Measurements from ENCODE around the gene FAM168B. TPM values are rescaled to one million over a fixed set of nuclear protein-coding genes. Genes with fewer than 3 reads are reported as not detected.

Gene FAM168B
- polyA plus RNA-seq, 5 donors: 76.1 to 92.4 (median 86.7) TPM

- DNase-seq: no peak
Measured at GRCh38 chr2:131040661-131041401, 52.4 kb downstream of the FAM168B start.

- DNase-seq: no peak
Measured at GRCh38 chr2:131039908-131040660, 53.2 kb downstream of the FAM168B start.

- DNase-seq: no peak
Measured at GRCh38 chr2:131039535-131039907, 53.7 kb downstream of the FAM168B start.

DNA sequence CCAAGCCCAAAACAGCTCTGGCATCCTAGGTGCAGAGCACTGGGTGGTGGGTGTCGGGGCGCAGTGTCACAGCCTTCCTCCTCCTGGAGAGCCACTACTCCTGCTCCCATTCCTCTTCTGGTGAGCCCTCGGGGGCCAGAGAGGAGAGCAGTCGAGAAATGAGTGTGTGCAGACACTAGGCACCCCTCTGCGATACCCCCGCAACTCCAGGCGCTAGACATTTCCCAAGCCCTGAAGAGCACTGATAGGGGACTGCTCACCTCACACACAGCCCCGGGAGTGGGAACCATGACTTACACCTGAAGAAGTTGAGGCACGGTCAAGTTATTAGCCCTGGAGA is 54.2 kb downstream of the FAM168B start:
- no peak for DNase-seq

DNA sequence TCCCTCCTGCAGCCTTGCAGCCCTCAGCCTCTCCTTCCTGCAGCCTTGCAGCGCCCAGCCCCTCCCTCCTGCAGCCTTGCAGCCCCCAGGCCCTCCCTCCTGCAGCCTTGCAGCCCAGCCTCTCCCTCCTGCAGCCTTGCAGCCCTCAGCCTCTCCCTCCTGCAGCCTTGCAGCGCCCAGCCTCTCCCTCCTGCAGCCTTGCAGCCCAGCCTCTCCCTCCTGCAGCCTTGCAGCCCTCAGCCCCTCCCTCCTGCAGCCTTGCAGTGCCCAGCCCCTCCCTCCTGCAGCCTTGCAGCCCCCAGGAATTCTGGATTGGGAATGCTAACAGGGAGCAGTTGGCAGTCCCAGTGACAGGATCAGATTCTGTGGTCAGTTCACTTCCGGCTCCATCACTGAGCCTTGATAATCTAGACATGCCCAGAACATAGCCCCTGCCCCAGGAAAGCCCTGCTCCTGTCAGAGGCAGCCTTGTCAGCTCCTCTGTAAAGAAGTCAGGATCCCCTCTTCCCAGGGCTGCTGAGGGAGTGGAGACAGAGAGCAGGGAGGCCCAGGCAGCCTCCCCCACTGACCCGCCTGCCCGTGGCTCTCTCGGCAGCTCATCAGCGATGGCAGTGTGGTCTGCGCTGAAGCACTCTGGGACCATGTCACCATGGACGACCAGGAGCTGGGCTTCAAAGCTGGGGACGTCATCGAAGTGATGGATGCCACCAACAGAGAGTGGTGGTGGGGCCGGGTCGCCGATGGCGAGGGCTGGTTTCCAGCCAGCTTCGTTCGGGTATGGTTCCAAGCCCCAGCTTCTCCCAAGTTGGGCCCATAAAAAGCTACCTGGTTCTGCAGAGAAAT is 54.8 kb downstream of the FAM168B start:
- DNase-seq: no peak

GRCh38 chr2:131037398-131038257 is 55.6 kb downstream of the FAM168B start:
- no peak for DNase-seq

- DNase-seq: no peak
Measured at GRCh38 chr2:131036696-131037397, 56.4 kb downstream of the FAM168B start.

DNA sequence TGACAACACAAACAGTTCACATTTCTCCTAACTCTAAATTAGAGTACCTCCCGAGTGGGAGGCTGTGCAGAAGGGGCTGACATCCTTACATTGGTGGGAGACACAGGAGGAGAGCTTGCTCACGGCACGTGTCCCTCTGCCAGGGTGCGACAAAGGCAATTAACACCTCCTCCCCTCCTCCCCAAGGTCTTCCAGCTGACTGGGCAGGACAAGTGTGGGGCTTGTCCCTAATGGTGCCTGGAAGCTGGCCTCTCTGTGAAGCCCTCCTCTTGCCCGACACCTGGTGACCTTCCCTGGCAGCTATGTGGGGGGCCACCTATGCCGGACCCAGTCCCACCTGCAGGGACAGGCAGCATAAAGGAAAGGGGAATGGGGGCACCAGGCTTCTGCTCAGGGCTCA is 57.0 kb downstream of the FAM168B start:
- DNase-seq: no peak

DNA sequence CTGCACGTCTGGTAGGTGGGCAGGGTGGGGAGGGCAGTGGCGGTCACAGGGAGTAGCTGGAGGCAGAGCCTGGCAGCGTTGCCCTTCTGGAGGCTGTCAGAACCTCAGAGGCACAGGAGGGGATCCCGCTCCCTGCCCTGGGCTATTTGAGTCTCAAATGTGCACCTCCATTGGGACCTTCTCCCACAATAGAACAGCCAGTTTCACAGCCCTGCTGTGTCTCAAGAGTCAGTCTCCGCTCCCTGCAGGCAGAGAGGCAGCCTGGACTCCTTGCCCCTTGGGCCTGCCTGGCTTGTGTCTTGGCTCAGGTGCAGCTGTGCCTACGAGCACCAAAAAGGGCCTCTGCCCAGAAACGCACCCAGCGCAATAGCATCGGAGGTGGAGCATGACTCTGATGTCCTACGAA is 57.4 kb downstream of the FAM168B start:
- no peak for DNase-seq

DNA sequence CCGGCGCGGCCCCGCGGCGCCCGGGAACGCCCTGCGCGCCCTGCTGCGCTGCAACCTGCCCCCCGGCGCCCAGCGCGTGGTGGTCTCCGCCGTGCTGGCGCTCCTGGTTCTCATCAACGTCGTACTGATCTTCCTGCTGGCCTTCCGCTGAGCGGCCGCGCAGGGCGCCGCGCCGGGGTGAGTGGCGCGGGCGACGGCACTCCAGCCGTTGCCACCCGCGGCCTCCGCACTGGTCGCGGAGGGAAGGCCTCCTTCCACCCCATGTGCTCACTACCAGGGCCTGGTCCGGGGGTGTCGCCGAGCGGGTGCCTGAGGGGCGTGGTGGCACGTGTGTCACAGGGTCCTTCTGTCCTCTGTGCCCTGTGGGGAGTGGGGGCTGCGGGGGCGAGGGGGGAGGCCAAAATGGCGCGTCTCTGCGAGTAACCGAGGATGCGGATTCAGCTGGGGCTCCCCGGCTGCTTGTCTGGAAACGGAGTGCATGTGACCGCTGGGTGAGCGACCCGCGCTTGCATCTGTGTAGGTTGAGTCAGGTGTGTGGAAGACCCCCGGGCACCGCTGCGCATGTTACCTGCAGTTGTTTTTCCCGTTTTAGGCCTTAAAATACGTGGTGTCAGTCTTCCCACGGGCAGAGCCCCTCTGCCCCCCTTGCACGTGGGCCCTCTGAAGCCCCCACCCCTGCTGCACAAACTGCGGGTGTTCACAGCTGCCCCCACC is 58.0 kb downstream of the FAM168B start:
- no peak for DNase-seq

DNA sequence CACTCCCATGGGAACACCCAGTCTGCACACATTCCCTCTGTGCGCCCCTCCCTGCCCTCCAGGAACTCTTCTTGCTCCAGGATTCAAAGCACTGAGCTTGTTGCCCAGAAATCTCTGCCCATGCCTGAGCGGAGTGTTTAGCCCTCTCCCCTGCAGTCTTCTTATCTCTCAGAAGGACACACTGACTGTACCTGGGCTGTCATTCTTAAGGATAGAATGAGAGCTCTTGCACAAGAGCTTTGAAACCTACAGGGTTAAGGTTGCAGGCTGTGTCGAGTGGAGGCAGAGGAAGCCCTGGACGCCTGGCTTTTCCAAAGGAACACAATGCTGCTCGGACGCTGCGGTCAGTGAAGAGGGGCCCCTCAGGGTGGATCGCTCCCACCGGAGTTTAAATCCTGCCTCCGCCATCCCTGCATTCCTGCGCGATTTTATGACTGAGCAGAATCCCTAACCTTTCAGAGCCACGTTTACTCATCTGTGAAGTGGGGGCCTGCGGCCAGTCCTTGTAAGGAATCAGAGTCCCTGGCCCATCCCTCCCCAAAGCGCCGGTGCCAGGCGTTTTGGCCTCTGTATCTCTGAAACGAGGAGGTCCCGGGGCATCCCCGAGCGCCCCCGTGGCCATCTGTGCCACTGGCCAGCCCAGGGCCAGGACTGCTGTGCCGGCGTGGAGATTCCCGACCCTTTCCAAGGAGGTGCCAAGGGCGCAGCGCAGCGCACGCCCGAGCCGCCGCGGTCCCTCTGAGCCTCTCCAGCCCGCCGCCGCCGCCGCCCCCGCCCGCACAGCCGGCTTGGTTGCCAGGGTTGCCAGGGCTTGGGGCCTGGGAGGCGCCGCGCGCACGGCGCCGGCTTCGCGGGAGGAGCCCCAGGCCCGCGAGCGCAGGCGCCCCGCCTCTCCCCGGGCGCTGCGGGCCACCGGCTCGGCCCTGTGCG is 58.9 kb downstream of the FAM168B start:
- no peak for DNase-seq

GRCh38 chr2:131033786-131034121 is 59.5 kb downstream of the FAM168B start:
- no peak for DNase-seq

DNA sequence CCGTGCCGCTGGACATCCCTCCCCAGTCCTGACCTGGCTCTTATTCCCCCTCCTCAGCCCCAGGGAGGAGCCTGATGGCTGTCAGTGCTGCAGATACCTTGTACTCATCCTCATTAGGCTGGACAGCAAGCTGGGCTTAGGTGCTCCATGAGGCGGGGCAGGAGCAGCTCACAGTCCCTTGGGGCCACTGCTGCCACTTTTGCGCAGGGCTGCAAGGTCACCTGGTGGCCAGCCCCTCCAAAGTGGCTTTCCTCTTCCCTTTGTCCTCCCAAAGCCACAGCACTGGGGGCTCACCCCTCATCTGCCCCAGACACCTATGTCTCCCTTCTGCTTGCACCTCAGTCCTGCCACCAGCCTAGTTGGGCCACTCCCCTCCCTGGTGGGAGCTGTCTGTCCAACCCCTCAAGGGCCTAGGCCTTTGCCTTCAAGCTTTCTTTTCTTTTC is 60.8 kb downstream of the FAM168B start:
- DNase-seq: no peak

GRCh38 chr2:131031875-131032274 is 61.4 kb downstream of the FAM168B start:
- DNase-seq: no peak

DNA sequence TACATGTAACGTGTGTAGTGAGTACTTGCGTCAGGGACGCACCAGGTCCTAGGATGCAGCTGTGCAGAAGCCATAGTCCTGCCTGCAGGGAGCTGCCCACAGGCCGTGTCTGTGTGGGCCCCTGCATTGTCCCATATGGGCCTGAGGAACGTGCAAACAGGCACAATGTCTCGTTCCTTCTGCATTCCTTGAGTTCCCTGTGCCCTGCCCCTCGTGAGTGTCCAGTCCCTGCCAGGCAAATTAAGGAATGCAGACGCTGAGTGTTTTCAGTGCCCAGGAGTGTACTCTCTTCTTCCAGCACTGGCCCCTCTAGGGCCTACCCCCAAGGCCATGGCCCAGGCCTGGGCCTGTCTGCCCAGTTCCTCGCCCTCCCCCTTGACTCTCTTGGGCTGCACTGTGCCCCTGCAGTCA is 61.8 kb downstream of the FAM168B start:
- DNase-seq: no peak

DNA sequence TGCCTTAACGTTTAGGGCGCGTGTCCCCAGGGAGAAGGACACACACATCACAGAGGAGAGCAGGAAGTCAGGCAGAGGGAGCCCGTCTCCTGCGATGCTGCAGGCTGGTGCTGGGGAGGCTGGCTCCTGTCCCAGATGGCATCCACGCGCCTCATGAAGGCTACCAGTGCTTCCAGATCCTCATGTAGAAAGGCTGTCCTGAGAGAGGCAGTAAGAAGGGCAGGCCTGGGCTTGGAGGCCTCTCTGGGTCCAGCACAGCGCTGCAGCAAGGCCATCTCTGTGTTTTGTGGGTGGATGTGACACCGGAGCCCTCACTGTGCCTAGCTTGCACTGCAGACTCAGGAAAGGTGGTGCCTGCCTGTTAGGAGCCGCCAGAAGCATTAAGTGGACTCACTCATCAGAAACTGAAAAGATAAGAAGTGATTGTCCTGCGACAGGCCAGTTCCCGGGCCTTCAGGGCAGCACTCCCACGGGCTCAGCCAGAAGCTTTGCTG is 62.7 kb downstream of the FAM168B start:
- DNase-seq: no peak

- no peak for DNase-seq
Measured at GRCh38 chr2:131029812-131030211, 63.4 kb downstream of the FAM168B start.

DNA sequence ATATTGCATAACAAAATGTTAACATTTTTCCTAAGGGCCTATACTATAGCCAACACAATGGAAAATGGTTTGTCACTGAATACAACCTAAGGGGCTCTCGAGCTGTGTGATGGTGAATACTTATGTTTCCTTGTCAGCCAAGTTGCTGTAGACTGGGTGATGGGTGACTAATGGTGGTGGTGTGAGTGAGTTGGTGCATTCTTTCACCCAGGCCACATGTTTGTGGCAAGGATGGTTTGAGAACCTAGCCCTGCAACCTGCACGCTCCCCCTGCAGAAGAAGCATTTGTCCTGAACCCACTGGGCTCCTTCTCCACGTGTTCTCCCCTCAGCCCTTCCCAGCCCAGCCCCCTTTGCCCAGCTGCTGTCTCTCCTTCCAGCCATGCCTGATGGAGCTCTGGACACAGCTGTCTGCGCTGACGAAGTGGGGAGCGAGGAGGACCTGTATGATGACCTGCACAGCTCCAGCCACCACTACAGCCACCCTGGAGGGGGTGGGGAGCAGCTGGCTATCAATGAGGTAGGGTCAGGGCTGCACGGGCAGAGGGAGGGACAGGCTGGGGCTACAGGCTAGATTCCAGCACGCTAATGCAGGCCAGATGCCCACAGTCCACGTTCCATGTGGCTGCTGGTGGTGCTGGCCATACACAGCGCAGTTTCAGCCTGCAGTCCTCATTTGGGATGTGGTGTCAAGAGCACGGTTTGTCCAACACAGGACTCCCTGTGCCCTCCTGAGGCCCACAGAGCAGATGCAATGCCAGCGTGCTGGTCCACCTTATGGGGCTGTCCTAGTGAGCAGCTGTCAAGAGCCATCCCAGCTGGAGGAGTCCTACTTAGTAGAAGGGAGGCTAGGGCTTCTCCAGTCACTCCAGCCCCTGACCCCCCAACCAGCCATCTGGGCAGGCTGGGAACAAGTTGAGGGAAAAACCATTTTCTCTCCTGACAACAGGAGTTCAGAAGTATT is 65.4 kb downstream of the FAM168B start:
- DNase-seq: no peak

Measured in right lung (tissue), 5 donors.